K562 (cell line): ENCODE measurements around the gene ANKS3. TPM values are rescaled to one million over a fixed set of nuclear protein-coding genes. Genes with fewer than 3 reads are reported as not detected.

Experiments
- ATAC-seq: fragments of 200-7000 bp; cut with Tn5 transposase; 3 replicates; pipeline ENCODE4 v1.9.1; 2020; ENCODE audit warnings: moderate library complexity
- BruUV-seq: library from RNA; stranded (reverse); fragments of 400-500 nt; replicated peaks from 2 replicates; lab custom pipeline; 2021; lab: Mats Ljungman, UMichigan
- CTCF ChIA-PET: fragments of 300-600 bp; formaldehyde crosslinking; extraction: SDS; loops from one replicate; lab custom pipeline; 2021; ENCODE audit warnings: low intra/inter-chr PET ratio; lab: Yijun Ruan, JAX
- POLR2A ChIA-PET: fragments of 300-600, 350-650 bp; sonication (Branson Sonifier 250); formaldehyde crosslinking; extraction: SDS; loops from one replicate; lab custom pipeline; 2021; ENCODE audit warnings: antibody characterized with exemption, inconsistent platforms; lab: Yijun Ruan, JAX
- DNase-seq, 4 experiments: peaks; one replicate each; pipeline versions ENCODE4 v3.0.0 to v3.0.0-alpha.2; 2011 to 2018; ENCODE audit warnings: low spot score in 3 of 4, mixed read lengths in 3 of 4; ENCODE audit errors: extremely low read depth in 1 of 4
- FAIRE-seq: peaks from 2 replicates; lab custom pipeline; 2011; peaks lifted over from hg19 to GRCh38; lab: Jason Lieb, UNC
- H2AFZ ChIP-seq: 2 replicates; pipeline ENCODE4 v1.6.0; 2011; ENCODE audit warnings: low read depth, low read length, control low read depth, inconsistent platforms
- H3K27ac ChIP-seq: fragments of 200-600 bp; 3 replicates; pipeline ENCODE4 v1.8.0; 2011; ENCODE audit warnings: low read depth, mild to moderate bottlenecking, control low read depth, inconsistent platforms, low read length, moderate library complexity, mixed read lengths; ENCODE audit errors: extremely low read depth
- H3K27me3 ChIP-seq, 2 experiments: fragments of 300-600 bp in 1 of 2; 2 replicates in 1 of 2; 3 replicates in 1 of 2; pipeline versions ENCODE4 v1.6.0 to v1.8.0; 2011; ENCODE audit warnings: inconsistent platforms in 2 of 2, low read length in 2 of 2, mild to moderate bottlenecking in 1 of 2, mixed read lengths in 1 of 2, moderate library complexity in 1 of 2; ENCODE audit not compliant: control insufficient read depth in 2 of 2, insufficient read depth in 2 of 2
- H3K36me3 ChIP-seq: fragments of 300-600 bp; 3 replicates; pipeline ENCODE4 v1.8.0; 2011; ENCODE audit warnings: mild to moderate bottlenecking, low read length, inconsistent platforms; ENCODE audit not compliant: control insufficient read depth, insufficient read depth
- H3K4me1 ChIP-seq, 2 experiments: fragments of 200-600 bp in 1 of 2; replicated peaks in 1 of 2; 2 replicates in 1 of 2; 3 replicates in 1 of 2; pipeline versions ENCODE4 v1.5.1 to v1.8.0; 2011; ENCODE audit warnings: inconsistent platforms in 2 of 2, low read length in 2 of 2, mild to moderate bottlenecking in 1 of 2, mixed read lengths in 1 of 2, moderate library complexity in 1 of 2; ENCODE audit not compliant: control insufficient read depth in 2 of 2, insufficient read depth in 2 of 2
- H3K4me2 ChIP-seq: 2 replicates; pipeline ENCODE4 v1.6.1; 2011; ENCODE audit warnings: low read length, control low read depth, inconsistent platforms, mixed read lengths; ENCODE audit not compliant: insufficient read depth
- H3K4me3 ChIP-seq: fragments of 200-600 bp; sonication (generic), shearing (Covaris generic); 2 replicates; pipeline ENCODE4 v1.5.1; 2016; ENCODE audit warnings: control low read depth, inconsistent platforms
- H3K79me2 ChIP-seq: fragments of 200-600 bp; 3 replicates; pipeline ENCODE4 v1.8.0; 2011; ENCODE audit warnings: low read length, inconsistent platforms; ENCODE audit not compliant: control insufficient read depth, insufficient read depth
- H3K9ac ChIP-seq, 2 experiments: 2 replicates each; pipeline versions ENCODE4 v1.6.0 to v1.6.1; 2011; ENCODE audit warnings: low read depth in 2 of 2, low read length in 2 of 2, control low read depth in 1 of 2, inconsistent platforms in 1 of 2, mild to moderate bottlenecking in 1 of 2, mixed read lengths in 1 of 2; ENCODE audit not compliant: insufficient read depth in 1 of 2
- H3K9me1 ChIP-seq: one replicate; pipeline ENCODE4 v1.6.0; 2011; ENCODE audit warnings: inconsistent platforms, mild to moderate bottlenecking, low read length, moderate library complexity; ENCODE audit not compliant: control insufficient read depth, insufficient read depth
- H3K9me3 ChIP-seq: replicated peaks from 2 replicates; pipeline ENCODE4 v1.5.1; 2011; ENCODE audit warnings: low read depth, low read length, inconsistent platforms; ENCODE audit not compliant: control insufficient read depth, insufficient read depth
- H4K20me1 ChIP-seq: replicated peaks from 2 replicates; pipeline ENCODE4 v1.6.1; 2011; ENCODE audit warnings: low read length, inconsistent platforms, mixed read lengths; ENCODE audit not compliant: control insufficient read depth, insufficient read depth
- EP400 ChIP-seq: fragments of 450-650 bp; IDR thresholded peaks from 2 replicates; pipeline ENCODE4 v1.6.1; 2017; ENCODE audit warnings: antibody characterized with exemption, mild to moderate bottlenecking, moderate library complexity
- GABPA ChIP-seq: fragments of 200-800 bp; sonication (Bioruptor generic); conservative IDR thresholded peaks from 2 replicates; pipeline ENCODE4 v1.6.1; 2016; ENCODE audit warnings: low read depth, missing genetic modification characterization, missing compliant biosample characterization
- HSF4 ChIP-seq: fragments of 250-450 bp; sonication (Bioruptor Pico); IDR thresholded peaks from 2 replicates; pipeline ENCODE4 v2.1.2; 2022; ENCODE audit warnings: mild to moderate bottlenecking, moderate library complexity, borderline replicate concordance
- KHSRP ChIP-seq: fragments of 450-650 bp; IDR thresholded peaks from 2 replicates; pipeline ENCODE4 v1.6.1; 2017
- MAZ ChIP-seq, 2 experiments: fragments of 450-650 bp in 1 of 2; sonication (generic) in 1 of 2; formaldehyde crosslinking; IDR thresholded peaks in 1 of 2; conservative IDR thresholded peaks in 1 of 2; 2 replicates each; pipeline versions ENCODE4 v1.4.0 to v1.5.0; 2020; ENCODE audit warnings: mild to moderate bottlenecking in 1 of 2, missing genetic modification reagents in 1 of 2
- NBN ChIP-seq: fragments of 450-650 bp; IDR thresholded peaks from 2 replicates; pipeline ENCODE4 v1.6.1; 2016; ENCODE audit warnings: low read depth, mild to moderate bottlenecking
- NCOA1 ChIP-seq: fragments of 450-650 bp; IDR thresholded peaks from 2 replicates; pipeline ENCODE4 v1.6.1; 2016; ENCODE audit warnings: low read depth
- NCOR1 ChIP-seq: fragments of 450-650 bp; IDR thresholded peaks from 2 replicates; pipeline ENCODE4 v1.6.1; 2016; ENCODE audit warnings: mild to moderate bottlenecking, moderate library complexity
- NFYB ChIP-seq: IDR thresholded peaks from 2 replicates; pipeline ENCODE4 v1.6.1; 2011; ENCODE audit warnings: mild to moderate bottlenecking, moderate library complexity; ENCODE audit not compliant: insufficient read length; ENCODE audit errors: extremely low read depth
- NR3C1 ChIP-seq: sonication (generic); formaldehyde crosslinking; IDR thresholded peaks from 2 replicates; pipeline ENCODE4 v1.8.1; 2022; ENCODE audit warnings: missing genetic modification reagents
- NR4A1 ChIP-seq, 2 experiments: fragments of 250-450 bp in 1 of 2; fragments of 450-650 bp in 1 of 2; sonication (Bioruptor Pico) in 1 of 2; IDR thresholded peaks; 2 replicates each; pipeline versions ENCODE4 v1.4.0 to v1.6.1; 2016 to 2020; ENCODE audit warnings: mild to moderate bottlenecking in 2 of 2, missing compliant biosample characterization in 1 of 2, missing genetic modification characterization in 1 of 2, moderate library complexity in 1 of 2
- NUFIP1 ChIP-seq: fragments of 450-650 bp; IDR thresholded peaks from 2 replicates; pipeline ENCODE4 v1.6.1; 2018; ENCODE audit not compliant: partially characterized antibody
- ZNF232 ChIP-seq: sonication (generic); formaldehyde crosslinking; IDR thresholded peaks from 2 replicates; pipeline ENCODE4 v1.8.0; 2022; ENCODE audit warnings: mild to moderate bottlenecking, missing genetic modification reagents
- WGBS: fragments of 100-300 bp; shearing (Covaris generic); methylation state at CpG from one replicate; pipeline ENCODE4 v1.1.6; 2016; ENCODE audit warnings: low coverage, mixed read lengths; ENCODE audit not compliant: insufficient coverage; ENCODE audit errors: missing lambda C conversion rate; 5-methylcytosine and 5-hydroxymethylcytosine counted together
- in situ Hi-C: fragments of 300-500 bp; cut with MboI; formaldehyde crosslinking; loops from 4 replicates; pipeline ENCODE4 v1.15.0; 2018; ENCODE audit warnings: inconsistent platforms, mixed read lengths
- intact Hi-C: fragments of 100-400 bp; cut with micrococcal nuclease; formaldehyde crosslinking; loops from 2 replicates; pipeline ENCODE4 v1.14.2; 2022
- polyA plus RNA-seq, 8 experiments: library from polyadenylated mRNA; depleted of rRNA in 4 of 8; stranded (reverse) in 5 of 8; unstranded in 3 of 8; fragments of >200 nt; fragmentation: Nextera tagmentation in 2 of 8; fragmentation: Illumina TruSeq in 1 of 8; extraction: Ambion mirVana in 2 of 8; extraction: Trizol in 1 of 8; gene quantifications; 2 replicates each; pipeline versions ENCODE4 v1.2.1 to v1.2.3, GENCODE V29; 2011 to 2014; ENCODE audit warnings: inconsistent platforms in 1 of 8, missing spikeins in 1 of 8
- total RNA-seq, 7 experiments: library from RNA; depleted of rRNA in 6 of 7; stranded (reverse); fragments of >200 nt in 6 of 7; fragmentation: Illumina TruSeq in 2 of 7; extraction: Trizol in 2 of 7; gene quantifications; 2 replicates each; pipeline versions ENCODE4 v1.2.1 to v1.2.3, GENCODE V29; 2011 to 2021; ENCODE audit warnings: low replicate concordance in 1 of 7
- TF ChIP-seq, protein P1 (sequence below): fragments of 450-650 bp; conservative IDR thresholded peaks from 2 replicates; pipeline ENCODE4 v1.6.1; 2016; ENCODE audit warnings: missing genetic modification characterization, low read depth, mild to moderate bottlenecking, control low read depth, missing compliant biosample characterization
- TF ChIP-seq, protein P2 (sequence below): fragments of 250-450 bp; sonication (Bioruptor Pico); IDR thresholded peaks from 2 replicates; pipeline ENCODE4 v1.4.0; 2020; ENCODE audit warnings: mild to moderate bottlenecking, moderate library complexity
- TF ChIP-seq, protein P3 (sequence below), 2 experiments: fragments of 450-650 bp; conservative IDR thresholded peaks; 2 replicates each; pipeline ENCODE4 v1.6.1; 2017; ENCODE audit warnings: mild to moderate bottlenecking in 2 of 2, moderate library complexity in 2 of 2

The ANKS3 gene
- total and polyA plus RNA-seq, 9 of the 15 experiments (the other 6 are each of a cell fraction or from before 2014, with no cell fraction given) = 0.43 to 25.7 (median 14.8) TPM

DNA sequence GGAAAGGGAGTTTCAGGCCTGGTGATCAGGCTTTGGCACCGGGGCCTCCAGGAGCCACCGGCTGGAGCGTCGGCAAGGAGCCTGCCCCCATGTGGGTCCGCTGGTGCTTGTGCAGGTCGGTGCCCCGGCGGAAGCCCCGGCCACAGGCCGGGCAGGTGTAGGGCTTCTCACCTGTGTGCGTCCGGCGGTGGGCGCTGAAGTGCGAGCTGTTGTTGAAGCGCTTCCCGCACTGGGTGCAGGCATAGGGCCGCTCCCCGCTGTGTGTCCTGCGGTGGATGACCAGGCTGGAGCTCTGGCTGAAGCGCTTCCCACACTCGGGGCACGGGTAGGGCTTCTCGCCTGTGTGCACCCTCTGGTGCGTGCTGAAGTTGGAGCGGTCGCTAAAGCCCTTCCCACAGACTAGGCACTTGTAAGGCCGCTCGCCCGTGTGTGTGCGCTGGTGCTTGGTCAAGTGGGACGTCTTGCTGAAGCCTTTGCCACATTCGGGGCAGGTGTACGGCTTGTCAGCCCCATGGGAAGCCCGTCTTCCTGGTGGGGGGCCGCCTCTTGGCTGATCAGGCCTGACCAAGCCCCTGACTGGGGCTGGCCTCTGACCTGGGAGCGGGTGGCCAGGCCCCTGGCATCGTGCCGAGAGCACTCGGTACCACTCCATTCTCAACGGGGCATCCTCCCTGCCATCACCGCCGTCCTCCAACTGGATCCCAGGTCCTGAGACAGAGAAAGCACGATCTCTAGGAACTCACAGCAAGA, 18.5 kb upstream of the ANKS3 start:
- H3K9me1 ChIP-seq = no peaks in the 10 kb centered on the region
- no TSS peak for BruUV-seq
- no peaks in the 10 kb centered on the region; the same call in 2 of the 3 replicates for H3K79me2 ChIP-seq
- H3K9ac ChIP-seq = no peak overlapping the region
- peaks cover 11% of the 10 kb centered on the region for H3K9me3 ChIP-seq
- DNase-seq (no peak), FAIRE-seq (no peak), ATAC-seq (no peak)
- H3K4me3 ChIP-seq = no peak overlapping the region
- H2AFZ ChIP-seq = no peak overlapping the region
- WGBS = 97% methylated on average over 35 of the region's 44 CpGs
- in situ Hi-C loops (no loop called here), intact Hi-C loops (no loop called here)
- peaks cover 58% of the 10 kb centered on the region for H3K36me3 ChIP-seq
- no peak overlapping the region for H3K4me2 ChIP-seq
- TF ChIP-seq, protein P1, sequence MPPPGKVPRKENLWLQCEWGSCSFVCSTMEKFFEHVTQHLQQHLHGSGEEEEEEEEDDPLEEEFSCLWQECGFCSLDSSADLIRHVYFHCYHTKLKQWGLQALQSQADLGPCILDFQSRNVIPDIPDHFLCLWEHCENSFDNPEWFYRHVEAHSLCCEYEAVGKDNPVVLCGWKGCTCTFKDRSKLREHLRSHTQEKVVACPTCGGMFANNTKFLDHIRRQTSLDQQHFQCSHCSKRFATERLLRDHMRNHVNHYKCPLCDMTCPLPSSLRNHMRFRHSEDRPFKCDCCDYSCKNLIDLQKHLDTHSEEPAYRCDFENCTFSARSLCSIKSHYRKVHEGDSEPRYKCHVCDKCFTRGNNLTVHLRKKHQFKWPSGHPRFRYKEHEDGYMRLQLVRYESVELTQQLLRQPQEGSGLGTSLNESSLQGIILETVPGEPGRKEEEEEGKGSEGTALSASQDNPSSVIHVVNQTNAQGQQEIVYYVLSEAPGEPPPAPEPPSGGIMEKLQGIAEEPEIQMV (tag) = no peak
- TF ChIP-seq NFYB (no peak), NCOA1 (no peak), NBN (no peak), HSF4 (CRISPR knock-in tag) (no peak), GABPA (tag) (no peak), MAZ (CRISPR knock-in tag; conservative IDR thresholded peaks at IDR 0.05 in 1 of 2, IDR thresholded peaks at IDR 0.05 in 1 of 2) (no peak), NCOR1 (no peak), KHSRP (no peak), NR3C1 (CRISPR knock-in tag) (no peak), ZNF232 (no peak), NR4A1 (CRISPR knock-in tag; IDR thresholded peaks at IDR 0.05) (no peak), NR4A1 (tag; IDR thresholded peaks at IDR 0.05) (no peak), NUFIP1 (no peak), EP400 (no peak)
- TF ChIP-seq, protein P2, sequence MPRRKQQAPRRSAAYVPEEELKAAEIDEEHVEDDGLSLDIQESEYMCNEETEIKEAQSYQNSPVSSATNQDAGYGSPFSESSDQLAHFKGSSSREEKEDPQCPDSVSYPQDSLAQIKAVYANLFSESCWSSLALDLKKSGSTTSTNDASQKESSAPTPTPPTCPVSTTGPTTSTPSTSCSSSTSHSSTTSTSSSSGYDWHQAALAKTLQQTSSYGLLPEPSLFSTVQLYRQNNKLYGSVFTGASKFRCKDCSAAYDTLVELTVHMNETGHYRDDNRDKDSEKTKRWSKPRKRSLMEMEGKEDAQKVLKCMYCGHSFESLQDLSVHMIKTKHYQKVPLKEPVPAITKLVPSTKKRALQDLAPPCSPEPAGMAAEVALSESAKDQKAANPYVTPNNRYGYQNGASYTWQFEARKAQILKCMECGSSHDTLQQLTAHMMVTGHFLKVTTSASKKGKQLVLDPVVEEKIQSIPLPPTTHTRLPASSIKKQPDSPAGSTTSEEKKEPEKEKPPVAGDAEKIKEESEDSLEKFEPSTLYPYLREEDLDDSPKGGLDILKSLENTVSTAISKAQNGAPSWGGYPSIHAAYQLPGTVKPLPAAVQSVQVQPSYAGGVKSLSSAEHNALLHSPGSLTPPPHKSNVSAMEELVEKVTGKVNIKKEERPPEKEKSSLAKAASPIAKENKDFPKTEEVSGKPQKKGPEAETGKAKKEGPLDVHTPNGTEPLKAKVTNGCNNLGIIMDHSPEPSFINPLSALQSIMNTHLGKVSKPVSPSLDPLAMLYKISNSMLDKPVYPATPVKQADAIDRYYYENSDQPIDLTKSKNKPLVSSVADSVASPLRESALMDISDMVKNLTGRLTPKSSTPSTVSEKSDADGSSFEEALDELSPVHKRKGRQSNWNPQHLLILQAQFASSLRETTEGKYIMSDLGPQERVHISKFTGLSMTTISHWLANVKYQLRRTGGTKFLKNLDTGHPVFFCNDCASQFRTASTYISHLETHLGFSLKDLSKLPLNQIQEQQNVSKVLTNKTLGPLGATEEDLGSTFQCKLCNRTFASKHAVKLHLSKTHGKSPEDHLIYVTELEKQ (CRISPR knock-in tag) = no peak
- TF ChIP-seq, protein P3, sequence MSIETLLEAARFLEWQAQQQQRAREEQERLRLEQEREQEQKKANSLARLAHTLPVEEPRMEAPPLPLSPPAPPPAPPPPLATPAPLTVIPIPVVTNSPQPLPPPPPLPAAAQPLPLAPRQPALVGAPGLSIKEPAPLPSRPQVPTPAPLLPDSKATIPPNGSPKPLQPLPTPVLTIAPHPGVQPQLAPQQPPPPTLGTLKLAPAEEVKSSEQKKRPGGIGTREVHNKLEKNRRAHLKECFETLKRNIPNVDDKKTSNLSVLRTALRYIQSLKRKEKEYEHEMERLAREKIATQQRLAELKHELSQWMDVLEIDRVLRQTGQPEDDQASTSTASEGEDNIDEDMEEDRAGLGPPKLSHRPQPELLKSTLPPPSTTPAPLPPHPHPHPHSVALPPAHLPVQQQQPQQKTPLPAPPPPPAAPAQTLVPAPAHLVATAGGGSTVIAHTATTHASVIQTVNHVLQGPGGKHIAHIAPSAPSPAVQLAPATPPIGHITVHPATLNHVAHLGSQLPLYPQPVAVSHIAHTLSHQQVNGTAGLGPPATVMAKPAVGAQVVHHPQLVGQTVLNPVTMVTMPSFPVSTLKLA (conservative IDR thresholded peaks at IDR 0.05) = no peak
- CTCF ChIA-PET = no interaction called here
- H3K27me3 ChIP-seq = no peaks in the 10 kb centered on the region
- no peak overlapping the region for H3K27ac ChIP-seq
- H4K20me1 ChIP-seq = no peaks in the 10 kb centered on the region
- H3K4me1 ChIP-seq = peaks cover 0 to 12% of the 10 kb centered on the region in 2 experiments; a peak in 1 of 5 replicates
- POLR2A ChIA-PET = no interaction called here
